ENCODE data around the gene GRSF1.

DNA sequence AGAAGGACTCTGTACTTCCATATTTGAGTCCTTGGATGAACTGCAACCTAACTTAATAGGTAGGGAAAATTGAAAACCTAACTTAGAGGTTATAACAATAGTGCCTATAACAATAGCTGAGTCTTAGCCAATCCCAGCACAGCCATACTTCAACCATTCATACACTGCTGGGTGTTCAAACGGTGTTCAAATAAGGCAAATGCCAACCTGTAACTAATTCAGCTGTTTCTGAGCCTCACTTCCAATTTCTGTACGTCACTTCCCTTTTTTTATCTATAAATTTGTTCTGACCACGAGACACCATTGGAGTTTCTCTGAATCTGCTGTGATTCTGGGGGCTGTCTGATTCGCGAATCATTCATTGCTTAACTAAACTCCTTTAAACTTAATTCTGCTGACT lies 9.6 kb upstream of the GRSF1 start:
- TF ChIP-seq EZH2 (optimal IDR thresholded peaks at IDR 0.05; ENCODE audit: low read depth, low read length) (no peak), CTCF (IDR thresholded peaks at IDR 0.05; ENCODE audit: low read length) (no peak)
